ENCODE results near the gene MPZL3.
"Not testable (repeated sequence)": the region's sequence is repeated elsewhere in the genome, so short reads cannot be mapped to it uniquely, and the experiment has no call there.

The MPZL3 gene

DNA sequence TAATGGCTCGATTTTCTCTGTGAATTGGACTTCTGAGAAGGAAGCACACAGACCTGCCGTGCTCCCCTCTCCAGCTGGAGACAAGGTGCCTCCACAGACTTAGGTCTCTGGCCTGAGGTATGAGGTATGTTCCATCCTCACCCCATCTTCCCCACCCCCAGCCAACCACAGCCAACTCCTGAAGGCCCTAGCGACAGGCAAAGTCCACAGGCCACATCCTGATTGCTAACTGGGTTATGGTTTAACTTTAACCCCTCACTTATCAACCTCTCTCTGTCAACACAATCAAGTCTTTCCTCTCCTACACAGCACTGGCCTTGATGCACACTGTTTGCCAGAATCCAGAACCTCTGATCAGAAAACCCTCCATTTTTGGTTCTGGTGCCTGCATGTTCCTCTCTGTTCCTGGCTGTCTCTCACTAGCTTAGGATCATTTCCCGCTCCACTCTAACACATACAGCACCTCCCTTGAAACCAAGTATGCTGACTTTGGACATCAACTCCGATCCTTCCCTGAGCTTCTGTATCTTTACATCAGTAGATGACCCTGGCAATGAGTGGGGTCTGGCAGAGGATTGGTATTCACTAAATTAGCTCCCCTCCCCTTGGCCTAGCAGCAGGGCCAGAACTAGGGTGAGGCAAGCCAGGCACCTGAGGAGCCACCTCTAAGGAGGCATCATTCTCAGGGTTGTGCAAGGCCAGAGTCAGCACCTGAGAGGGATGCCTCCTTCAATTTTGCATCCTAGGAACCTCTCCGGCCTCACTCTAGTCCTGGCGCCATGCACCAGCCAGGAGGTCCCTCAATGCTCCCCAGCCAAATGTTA lies 49.4 kb downstream of the MPZL3 start:
- Mint-ChIP-seq H3K4me3 (no peak overlapping the region), H3K36me3 (ENCODE audit: low read depth) (peaks cover 28% of the 10 kb centered on the region), H3K27me3 (ENCODE audit: low read depth) (no peaks in the 10 kb centered on the region), H3K4me1 (ENCODE audit: low read depth) (peaks cover 36% of the 10 kb centered on the region), H3K27ac (no peak overlapping the region), H3K9me3 (peaks cover 5% of the 10 kb centered on the region)

DNA sequence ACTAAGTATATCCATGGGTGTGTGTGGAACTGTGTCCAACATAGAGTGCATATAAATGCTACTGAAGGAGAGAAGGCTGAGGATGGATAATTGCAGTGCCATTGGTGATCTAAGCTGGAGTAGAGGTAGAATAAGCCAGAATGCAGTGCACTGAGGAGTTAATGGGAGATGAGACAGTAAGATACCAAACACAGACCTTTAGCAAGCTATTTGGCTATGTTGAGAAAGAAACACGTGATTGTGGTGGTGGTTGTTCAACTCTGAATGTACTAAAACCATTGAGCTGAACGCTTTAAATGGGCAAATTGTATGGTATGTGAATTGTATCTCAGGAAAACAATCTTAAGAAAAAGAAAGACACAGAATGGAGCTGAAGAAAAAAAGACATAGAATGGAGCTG lies 50.2 kb downstream of the MPZL3 start:
- H3K36me3 Mint-ChIP-seq (ENCODE audit: low read depth) = peaks cover 24% of the 10 kb centered on the region
- H3K27ac Mint-ChIP-seq = no peak overlapping the region
- no peak overlapping the region for H3K4me3 Mint-ChIP-seq
- no peaks in the 10 kb centered on the region for H3K27me3 Mint-ChIP-seq (ENCODE audit: low read depth)
- peaks cover 32% of the 10 kb centered on the region for H3K4me1 Mint-ChIP-seq (ENCODE audit: low read depth)
- H3K9me3 Mint-ChIP-seq = peaks cover 5% of the 10 kb centered on the region

DNA sequence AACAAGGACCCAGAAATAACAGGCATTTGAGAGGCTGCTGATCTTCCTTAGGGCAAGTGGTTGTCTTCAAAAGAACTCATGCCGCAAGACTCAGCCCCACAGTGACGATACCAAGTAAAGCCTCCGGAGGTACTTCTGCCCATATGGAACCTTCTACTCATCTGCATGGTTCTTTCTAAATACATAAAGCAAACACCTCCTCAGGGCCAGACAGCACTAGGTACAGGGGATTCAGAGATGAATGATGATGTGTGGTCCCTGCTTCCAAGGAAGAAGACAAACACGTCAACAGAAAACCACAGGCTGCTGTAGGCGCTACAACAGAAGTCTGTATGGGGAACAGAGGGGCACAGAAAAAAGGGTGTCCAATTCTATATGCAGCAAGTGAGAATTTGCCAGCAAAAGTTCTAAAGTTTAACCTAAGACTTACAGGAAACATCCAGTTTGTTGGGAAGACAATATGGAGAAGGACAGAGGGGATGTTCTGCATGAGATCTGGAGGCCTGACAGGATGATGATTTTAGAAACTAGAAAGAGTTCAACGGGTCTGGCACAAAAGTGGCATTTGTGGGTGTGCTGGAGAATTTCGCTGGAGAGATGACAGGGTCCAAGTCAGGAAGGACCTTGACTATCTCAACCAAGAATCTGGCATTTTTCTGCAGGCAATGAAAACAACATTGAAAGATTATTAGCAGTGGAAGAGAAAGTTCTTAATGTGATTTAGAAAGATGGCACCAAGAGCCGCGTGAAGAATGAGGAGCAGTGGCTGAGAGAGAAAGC lies 51.1 kb downstream of the MPZL3 start:
- H3K36me3 Mint-ChIP-seq (ENCODE audit: low read depth) = peaks cover 21% of the 10 kb centered on the region
- H3K4me1 Mint-ChIP-seq (ENCODE audit: low read depth) = peaks cover 24% of the 10 kb centered on the region
- H3K27me3 Mint-ChIP-seq (ENCODE audit: low read depth) = no peaks in the 10 kb centered on the region
- H3K9me3 Mint-ChIP-seq = peaks cover 2% of the 10 kb centered on the region
- H3K27ac Mint-ChIP-seq = no peak overlapping the region
- no peak overlapping the region for H3K4me3 Mint-ChIP-seq

DNA sequence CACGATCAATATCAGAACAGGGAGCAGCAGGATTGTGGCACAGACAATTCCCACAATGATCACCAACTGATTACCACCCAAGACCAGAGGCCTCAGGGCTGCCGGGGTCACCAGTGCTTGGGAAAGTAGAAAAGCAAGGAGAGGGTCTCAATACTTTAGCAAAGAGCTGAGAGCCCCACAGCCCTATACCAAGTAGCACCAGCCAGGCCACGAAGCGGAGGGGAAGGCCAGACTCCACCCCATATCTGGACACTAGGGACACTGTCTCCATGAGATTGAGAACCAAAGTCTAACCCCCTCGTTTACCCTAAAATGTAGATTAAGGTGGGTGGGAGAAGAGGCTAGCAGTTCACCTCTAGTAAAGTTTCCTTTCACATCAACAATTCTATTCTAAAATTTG lies 51.7 kb downstream of the MPZL3 start:
- peaks cover 18% of the 10 kb centered on the region for H3K4me1 Mint-ChIP-seq (ENCODE audit: low read depth)
- no peak overlapping the region for H3K27ac Mint-ChIP-seq
- H3K36me3 Mint-ChIP-seq (ENCODE audit: low read depth) = peaks cover 15% of the 10 kb centered on the region
- H3K4me3 Mint-ChIP-seq = no peak overlapping the region
- H3K9me3 Mint-ChIP-seq = no peaks in the 10 kb centered on the region
- H3K27me3 Mint-ChIP-seq (ENCODE audit: low read depth) = no peaks in the 10 kb centered on the region

DNA sequence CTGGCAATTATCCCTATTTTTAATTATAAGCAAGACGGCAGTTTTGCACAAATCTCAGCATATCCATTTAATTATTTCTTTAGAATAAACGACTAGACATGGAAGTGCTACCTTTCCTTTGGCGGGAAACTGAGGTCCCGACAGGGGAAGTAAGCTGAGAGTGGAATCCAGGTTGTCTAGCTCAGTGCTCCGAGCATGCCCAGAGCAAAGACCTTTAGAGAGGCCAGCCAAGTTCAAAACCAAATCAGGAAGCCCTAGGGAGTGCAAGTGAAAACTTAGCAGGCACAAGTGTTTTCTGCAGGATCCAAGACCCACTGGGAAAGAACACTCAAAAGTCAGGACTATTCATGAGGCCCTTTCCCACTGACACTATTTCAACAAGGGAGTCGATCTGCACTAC lies 53.0 kb downstream of the MPZL3 start:
- Mint-ChIP-seq H3K27me3 (ENCODE audit: low read depth) (no peaks in the 10 kb centered on the region), H3K4me1 (ENCODE audit: low read depth) (peaks cover 13% of the 10 kb centered on the region), H3K27ac (peak overlapping the region; percentile 56), H3K36me3 (ENCODE audit: low read depth) (peaks cover 13% of the 10 kb centered on the region), H3K9me3 (no peaks in the 10 kb centered on the region), H3K4me3 (no peak overlapping the region)

DNA sequence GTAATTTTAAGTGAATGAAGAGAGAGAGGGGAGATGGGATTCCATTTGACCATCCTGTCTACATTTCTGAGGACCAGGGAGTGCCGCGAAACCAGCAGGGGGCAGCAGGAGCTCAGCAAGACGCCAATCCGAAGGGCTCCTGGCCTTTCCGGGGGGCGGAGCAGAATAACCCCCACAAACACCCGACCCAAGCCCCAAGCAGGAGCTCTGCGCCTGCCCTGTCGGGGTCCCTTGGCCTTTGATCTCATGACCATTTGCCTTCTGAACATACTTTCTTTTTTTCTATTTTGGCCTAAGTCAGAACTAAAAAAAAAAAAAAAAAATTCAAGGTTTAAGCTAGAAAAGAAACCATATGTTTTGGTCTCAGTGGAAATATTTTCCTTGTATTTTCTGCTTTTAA lies 53.8 kb downstream of the MPZL3 start:
- Mint-ChIP-seq H3K9me3 (no peaks in the 10 kb centered on the region), H3K4me1 (ENCODE audit: low read depth) (peaks cover 13% of the 10 kb centered on the region), H3K36me3 (ENCODE audit: low read depth) (peaks cover 21% of the 10 kb centered on the region), H3K27me3 (ENCODE audit: low read depth) (no peaks in the 10 kb centered on the region), H3K27ac (peak overlapping the region; percentile 56), H3K4me3 (no peak overlapping the region)

DNA sequence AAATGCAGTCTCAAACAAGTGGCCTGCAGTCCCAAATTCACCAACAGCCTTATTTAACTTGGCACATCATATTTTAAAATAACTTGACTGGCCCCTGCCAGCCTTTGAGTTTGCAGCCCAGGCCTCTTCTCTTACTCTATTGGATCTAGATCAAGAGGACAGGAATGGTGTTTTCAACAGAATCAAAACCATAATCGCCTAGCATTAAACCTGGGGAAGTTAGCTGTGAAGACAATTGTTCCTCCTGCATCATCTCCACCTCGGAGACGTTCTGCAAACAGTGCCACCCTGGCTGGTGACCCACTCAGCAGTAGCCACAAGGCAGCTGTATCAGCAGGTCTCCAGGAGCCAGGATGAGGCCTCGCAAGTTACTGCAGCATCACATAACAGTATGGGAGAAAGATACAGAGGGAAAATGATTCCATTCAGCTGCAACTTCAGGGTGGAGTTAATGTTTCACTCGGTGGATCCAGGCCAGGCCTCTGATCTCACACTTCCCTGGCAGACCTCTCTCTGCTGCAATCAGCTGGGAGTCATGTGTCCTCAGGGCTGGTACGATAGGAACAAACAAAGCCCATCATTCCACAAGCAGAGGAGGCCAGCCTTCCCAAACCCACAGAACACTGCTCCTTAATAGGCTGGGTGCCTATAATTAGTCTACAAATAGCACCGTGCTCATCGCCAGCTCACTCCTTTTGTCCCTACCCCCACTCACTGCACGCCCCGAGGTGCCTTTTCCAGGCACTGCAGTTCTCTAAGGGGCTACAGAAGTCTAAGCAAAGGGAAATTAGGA lies 57.1 kb downstream of the MPZL3 start:
- Mint-ChIP-seq H3K9me3 (peaks cover 18% of the 10 kb centered on the region), H3K27me3 (ENCODE audit: low read depth) (peaks cover 4% of the 10 kb centered on the region), H3K27ac (no peak overlapping the region), H3K36me3 (ENCODE audit: low read depth) (peaks cover 39% of the 10 kb centered on the region), H3K4me3 (no peak overlapping the region), H3K4me1 (ENCODE audit: low read depth) (peaks cover 13% of the 10 kb centered on the region)

DNA sequence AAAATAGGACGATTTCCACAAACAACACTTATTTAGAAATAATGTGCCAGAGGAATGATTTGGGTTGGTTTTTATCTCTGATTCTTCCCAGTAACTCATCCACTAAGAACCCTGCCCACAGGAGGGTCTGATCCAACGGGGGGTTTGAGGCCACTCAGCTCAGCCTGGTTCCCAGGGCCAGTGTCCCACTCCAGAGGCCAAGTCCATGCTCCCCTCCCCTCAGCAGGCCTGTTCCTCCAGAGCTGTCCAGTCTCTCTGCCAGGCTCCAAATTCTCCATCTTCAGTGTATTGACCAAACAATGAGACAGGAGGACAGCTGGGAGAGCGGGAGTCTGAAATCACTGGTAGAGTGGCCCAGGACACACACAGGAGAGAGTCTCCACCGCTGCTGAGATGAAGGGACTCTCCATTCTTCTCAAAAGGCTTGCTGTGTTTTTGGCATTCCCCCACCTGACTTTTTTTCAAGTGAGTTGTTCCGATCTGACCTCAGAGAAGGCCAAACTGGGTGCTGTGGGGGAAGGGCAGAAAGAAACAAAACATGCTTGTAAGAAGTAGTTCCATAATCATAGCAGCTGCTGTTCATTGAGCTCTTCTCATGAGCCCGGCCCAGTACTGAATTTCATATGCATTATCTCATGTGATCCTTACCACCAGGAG lies 58.1 kb downstream of the MPZL3 start:
- H3K36me3 Mint-ChIP-seq (ENCODE audit: low read depth) = peaks cover 37% of the 10 kb centered on the region
- H3K9me3 Mint-ChIP-seq = peaks cover 18% of the 10 kb centered on the region
- peaks cover 8% of the 10 kb centered on the region for H3K4me1 Mint-ChIP-seq (ENCODE audit: low read depth)
- no peak overlapping the region for H3K27ac Mint-ChIP-seq
- no peak overlapping the region for H3K4me3 Mint-ChIP-seq
- H3K27me3 Mint-ChIP-seq (ENCODE audit: low read depth) = peaks cover 14% of the 10 kb centered on the region

DNA sequence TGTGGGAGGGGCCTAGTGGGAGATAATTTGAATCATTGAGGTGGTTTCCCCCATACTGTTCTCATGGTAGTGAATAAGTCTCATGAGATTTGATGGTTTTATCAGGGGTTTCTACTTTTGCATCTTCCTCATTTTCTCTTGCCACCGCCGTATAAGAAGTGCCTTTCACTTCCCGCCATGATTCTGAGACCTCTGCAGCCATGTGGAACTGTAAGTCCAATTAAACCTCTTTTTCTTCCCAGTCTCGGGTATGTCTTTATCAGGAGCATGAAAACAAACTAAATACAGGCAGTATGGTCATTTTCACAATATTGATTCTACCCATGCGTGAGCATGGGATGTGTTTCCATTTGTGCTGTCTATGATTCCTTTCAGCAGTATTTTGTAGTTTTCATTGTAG lies 59.3 kb downstream of the MPZL3 start:
- not testable (repeated sequence) for H3K4me3 Mint-ChIP-seq; H3K27ac Mint-ChIP-seq; H3K4me1 Mint-ChIP-seq (ENCODE audit: low read depth)
- Mint-ChIP-seq H3K36me3 (ENCODE audit: low read depth) (peaks cover 35% of the 10 kb centered on the region), H3K9me3 (peaks cover 18% of the 10 kb centered on the region), H3K27me3 (ENCODE audit: low read depth) (peaks cover 23% of the 10 kb centered on the region)

DNA sequence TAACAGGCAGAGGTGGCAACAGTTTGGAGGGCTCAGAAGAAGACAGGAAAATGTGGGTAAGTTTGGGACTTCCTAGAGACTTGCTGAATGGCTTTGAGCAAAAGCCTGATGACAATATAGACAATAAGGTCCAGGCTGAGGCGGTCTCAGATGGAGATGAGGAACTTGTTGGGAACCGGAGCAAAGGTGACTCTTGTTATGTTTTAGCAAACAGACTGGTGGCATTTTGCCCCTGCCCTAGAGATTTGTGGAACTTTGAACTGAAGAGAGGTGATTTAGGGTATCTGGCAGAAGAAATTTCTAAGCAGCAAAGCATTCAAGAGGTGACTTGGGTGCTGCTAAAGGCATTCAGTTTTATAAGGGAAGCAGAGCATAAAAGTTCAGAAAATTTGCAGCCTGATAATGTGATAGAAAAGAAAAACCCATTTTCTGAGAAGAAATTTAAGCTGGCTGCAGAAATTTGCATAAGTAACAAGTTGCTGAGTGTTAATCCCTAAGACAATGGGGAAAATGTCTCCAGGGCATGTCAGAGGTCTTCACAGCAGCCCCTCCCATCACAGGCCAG lies 61.1 kb downstream of the MPZL3 start:
- H3K27ac Mint-ChIP-seq; H3K4me3 Mint-ChIP-seq; H3K4me1 Mint-ChIP-seq (ENCODE audit: low read depth): not testable (repeated sequence)
- Mint-ChIP-seq H3K36me3 (ENCODE audit: low read depth) (peaks cover 32% of the 10 kb centered on the region), H3K9me3 (peaks cover 18% of the 10 kb centered on the region), H3K27me3 (ENCODE audit: low read depth) (peaks cover 33% of the 10 kb centered on the region)

DNA sequence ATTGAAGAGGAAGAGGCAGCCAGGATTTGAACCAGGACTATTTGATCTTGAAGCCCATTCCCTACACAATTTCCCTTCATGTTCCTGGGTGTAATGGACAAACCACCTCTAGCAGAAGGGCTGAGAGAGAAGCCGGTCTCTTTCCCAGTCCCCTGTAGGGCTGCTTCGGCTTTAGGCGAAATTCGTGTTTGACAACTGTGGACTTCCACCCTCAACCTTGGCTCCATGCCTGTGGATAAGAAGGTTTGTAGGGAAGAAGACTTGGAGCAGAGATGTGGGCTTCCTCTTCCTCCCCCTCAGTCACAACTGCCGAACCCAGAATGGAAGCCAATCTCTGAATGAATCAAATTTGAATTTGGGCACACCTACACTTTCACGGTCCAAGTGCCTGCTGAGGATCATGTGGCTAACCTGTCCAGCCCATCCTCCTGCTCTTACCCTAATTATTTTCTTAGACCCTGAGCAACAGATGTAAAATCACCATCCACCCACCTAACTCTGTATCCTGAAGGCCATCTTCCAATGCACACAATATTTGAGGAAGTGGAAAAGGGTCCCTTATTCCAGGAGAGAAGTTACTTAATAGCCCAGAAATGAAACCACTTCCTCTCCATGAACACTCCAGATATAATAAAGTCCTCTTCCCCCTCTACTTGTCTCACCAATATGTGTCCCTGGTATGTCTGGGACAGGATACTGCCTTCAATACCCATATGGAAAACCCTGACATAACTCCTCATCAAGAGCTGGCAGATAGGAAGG lies 65.6 kb downstream of the MPZL3 start:
- Mint-ChIP-seq H3K36me3 (ENCODE audit: low read depth) (peaks cover 6% of the 10 kb centered on the region), H3K9me3 (peaks cover 8% of the 10 kb centered on the region), H3K4me3 (no peak overlapping the region), H3K4me1 (ENCODE audit: low read depth) (peaks cover 4% of the 10 kb centered on the region), H3K27me3 (ENCODE audit: low read depth) (peaks cover 48% of the 10 kb centered on the region), H3K27ac (no peak overlapping the region)

DNA sequence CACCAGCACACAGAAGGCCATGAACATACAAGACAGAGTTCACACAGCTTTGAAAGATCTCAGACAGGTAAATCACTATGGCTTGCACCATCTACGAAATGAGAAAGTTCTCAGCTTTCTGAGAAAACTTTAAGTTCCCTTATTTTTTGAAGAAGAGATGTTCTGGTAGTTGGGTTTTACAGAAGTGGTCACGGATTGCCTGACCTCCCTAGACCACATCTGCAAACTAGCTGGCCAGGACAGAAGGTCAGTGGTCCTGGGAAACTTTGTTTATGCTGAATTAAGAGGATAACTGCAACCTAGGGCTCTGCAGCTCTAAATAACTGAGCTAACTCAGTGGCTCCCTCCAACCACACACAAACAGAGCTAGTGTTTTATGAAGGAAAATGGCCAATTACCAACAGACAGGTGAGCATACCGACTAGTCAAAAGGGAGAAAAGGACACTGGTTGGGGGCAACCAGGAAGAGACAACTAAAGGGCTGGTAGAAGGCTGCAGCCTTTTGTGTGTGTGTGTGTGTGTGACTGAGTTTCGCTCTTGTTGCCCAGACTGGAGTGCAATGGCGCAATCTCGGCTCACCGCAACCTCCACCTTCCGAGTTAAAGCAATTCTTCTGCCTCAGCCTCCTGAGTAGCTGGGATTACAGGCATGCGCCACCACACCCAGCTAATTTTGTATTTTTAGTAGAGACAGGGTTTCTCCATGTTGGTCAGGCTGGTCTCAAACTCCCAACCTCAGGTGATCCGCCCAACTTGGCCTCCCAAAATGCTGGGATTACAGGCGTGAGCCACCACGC lies 67.2 kb downstream of the MPZL3 start:
- Mint-ChIP-seq H3K36me3 (ENCODE audit: low read depth) (no peaks in the 10 kb centered on the region), H3K27me3 (ENCODE audit: low read depth) (peaks cover 43% of the 10 kb centered on the region), H3K4me3 (no peak overlapping the region), H3K4me1 (ENCODE audit: low read depth) (peaks cover 4% of the 10 kb centered on the region), H3K27ac (no peak overlapping the region), H3K9me3 (no peaks in the 10 kb centered on the region)

DNA sequence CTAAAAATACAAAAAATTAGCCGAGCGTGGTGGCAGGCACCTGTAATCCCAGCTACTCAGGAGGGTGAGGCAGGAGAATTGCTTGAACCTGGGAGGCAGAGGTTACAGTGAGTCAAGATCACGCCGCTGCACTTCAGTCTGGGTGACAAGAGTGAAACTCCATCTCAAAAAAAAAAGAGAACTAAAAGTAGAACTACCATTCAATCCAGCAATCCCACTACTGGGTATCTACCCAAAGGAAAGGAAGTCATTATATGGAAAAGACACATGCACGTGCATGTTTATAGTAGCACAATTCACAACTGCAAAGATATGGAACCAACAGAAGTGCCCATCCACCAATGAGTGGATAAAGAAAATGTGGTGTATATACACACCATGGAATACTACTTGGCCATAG lies 68.5 kb downstream of the MPZL3 start:
- not testable (repeated sequence) for H3K9me3 Mint-ChIP-seq; H3K4me1 Mint-ChIP-seq (ENCODE audit: low read depth); H3K27ac Mint-ChIP-seq; H3K4me3 Mint-ChIP-seq; H3K36me3 Mint-ChIP-seq (ENCODE audit: low read depth)
- H3K27me3 Mint-ChIP-seq (ENCODE audit: low read depth) = peaks cover 31% of the 10 kb centered on the region
